Stimulated activated effector memory CD8-positive, alpha-beta T cell treated with anti-CD3 and anti-CD28 coated beads, Interleukin-12 subunit alpha, Interleukin-12 subunit beta, amount 100 ng/mL, for 72 hours (primary cell): ENCODE measurements around the gene ARMC3.
"Not testable (repeated sequence)": the region's sequence is repeated elsewhere in the genome, so short reads cannot be mapped to it uniquely, and the experiment has no call there.

ENCODE experiments used
- ATAC-seq: fragments of 150-1000 bp; cut with Tn5 transposase; 2 replicates; pipeline ENCODE4 v1.10.0; 2021
- DNase-seq, 2 donors: peaks; one replicate each; pipeline ENCODE4 v3.0.0; 2021 to 2022; ENCODE audit warnings: low spot score in 2 of 2
- H3K27ac Mint-ChIP-seq: one replicate; pipeline ENCODE4 v1.8.0; 2022; ENCODE audit warnings: mild to moderate bottlenecking, mixed read lengths
- H3K36me3 Mint-ChIP-seq: one replicate; pipeline ENCODE4 v1.8.0; 2022; ENCODE audit warnings: mild to moderate bottlenecking, mixed read lengths
- H3K4me1 Mint-ChIP-seq: one replicate; pipeline ENCODE4 v1.8.0; 2022; ENCODE audit warnings: mixed read lengths
- H3K4me3 Mint-ChIP-seq: one replicate; pipeline ENCODE4 v1.8.0; 2022; ENCODE audit warnings: mild to moderate bottlenecking, mixed read lengths
- H3K9me3 Mint-ChIP-seq: one replicate; pipeline ENCODE4 v1.8.0; 2022; ENCODE audit warnings: mixed read lengths

Gene ARMC3

GRCh38 chr10:23065181-23065948, 137.5 kb downstream of the ARMC3 start:
- Mint-ChIP-seq H3K9me3 (no peaks in the 10 kb centered on the region), H3K4me1 (peaks cover 8% of the 10 kb centered on the region), H3K27ac (no peak overlapping the region), H3K36me3 (no peaks in the 10 kb centered on the region), H3K4me3 (no peak overlapping the region)
- DNase-seq = no peak
- ATAC-seq = no peak

GRCh38 chr10:23067337-23067736, 139.5 kb downstream of the ARMC3 start:
- ATAC-seq (no peak), DNase-seq (no peak)
- Mint-ChIP-seq H3K9me3 (no peaks in the 10 kb centered on the region), H3K4me1 (peaks cover 8% of the 10 kb centered on the region), H3K27ac (no peak overlapping the region), H3K4me3 (no peak overlapping the region), H3K36me3 (no peaks in the 10 kb centered on the region)

GRCh38 chr10:23067939-23068775, 140.3 kb downstream of the ARMC3 start:
- H3K4me1 Mint-ChIP-seq = peaks cover 8% of the 10 kb centered on the region
- no peak overlapping the region for H3K4me3 Mint-ChIP-seq
- no peaks in the 10 kb centered on the region for H3K9me3 Mint-ChIP-seq
- ATAC-seq (peak; percentile 27), DNase-seq (peak; percentile 39 to 77)
- H3K36me3 Mint-ChIP-seq = no peaks in the 10 kb centered on the region
- no peak overlapping the region for H3K27ac Mint-ChIP-seq

- Mint-ChIP-seq H3K4me1 (peaks cover 8% of the 10 kb centered on the region), H3K27ac (no peak overlapping the region), H3K36me3 (no peaks in the 10 kb centered on the region), H3K9me3 (no peaks in the 10 kb centered on the region), H3K4me3 (no peak overlapping the region)
- peak in 1 of 2 donors; percentile 56 for DNase-seq
- peak; percentile 86 for ATAC-seq
Observed at GRCh38 chr10:23069019-23069815, 141.4 kb downstream of the ARMC3 start.

- DNase-seq, ATAC-seq, H3K27ac Mint-ChIP-seq, H3K4me3 Mint-ChIP-seq, H3K9me3 Mint-ChIP-seq, H3K36me3 Mint-ChIP-seq, H3K4me1 Mint-ChIP-seq: not testable (repeated sequence)
Observed at GRCh38 chr10:23070092-23070912, 142.4 kb downstream of the ARMC3 start.

GRCh38 chr10:23070913-23071218, 143.0 kb downstream of the ARMC3 start:
- H3K9me3 Mint-ChIP-seq = no peaks in the 10 kb centered on the region
- H3K4me1 Mint-ChIP-seq = peaks cover 8% of the 10 kb centered on the region
- ATAC-seq (no peak), DNase-seq (no peak)
- no peak overlapping the region for H3K27ac Mint-ChIP-seq
- no peak overlapping the region for H3K4me3 Mint-ChIP-seq
- H3K36me3 Mint-ChIP-seq = no peaks in the 10 kb centered on the region

- H3K4me1 Mint-ChIP-seq = not testable (repeated sequence)
Observed at GRCh38 chr10:23072593-23072992, 144.7 kb downstream of the ARMC3 start.

GRCh38 chr10:23073527-23073926, 145.7 kb downstream of the ARMC3 start:
- Mint-ChIP-seq H3K27ac (no peak overlapping the region), H3K4me3 (no peak overlapping the region), H3K36me3 (no peaks in the 10 kb centered on the region), H3K4me1 (peaks cover under 1% of the 10 kb centered on the region), H3K9me3 (no peaks in the 10 kb centered on the region)
- DNase-seq = no peak
- no peak for ATAC-seq

More at GRCh38 chr10:23072593-23072992, 144.7 kb downstream of the ARMC3 start:
- H3K9me3 Mint-ChIP-seq, H3K27ac Mint-ChIP-seq, H3K4me3 Mint-ChIP-seq, DNase-seq, ATAC-seq, H3K36me3 Mint-ChIP-seq: not testable (repeated sequence)

- H3K27ac Mint-ChIP-seq = no peak overlapping the region
- H3K36me3 Mint-ChIP-seq = no peaks in the 10 kb centered on the region
- DNase-seq = no peak
- H3K4me3 Mint-ChIP-seq = no peak overlapping the region
- no peaks in the 10 kb centered on the region for H3K9me3 Mint-ChIP-seq
- peak; percentile 92 for ATAC-seq
- H3K4me1 Mint-ChIP-seq = no peaks in the 10 kb centered on the region
Observed at GRCh38 chr10:23075672-23076071, 147.8 kb downstream of the ARMC3 start.

- Mint-ChIP-seq H3K27ac (no peak overlapping the region), H3K4me1 (no peaks in the 10 kb centered on the region), H3K9me3 (no peaks in the 10 kb centered on the region), H3K36me3 (no peaks in the 10 kb centered on the region), H3K4me3 (no peak overlapping the region)
- DNase-seq (no peak), ATAC-seq (no peak)
Observed at GRCh38 chr10:23078114-23078513, 150.3 kb downstream of the ARMC3 start.

- Mint-ChIP-seq H3K27ac (no peak overlapping the region), H3K4me1 (no peaks in the 10 kb centered on the region), H3K36me3 (no peaks in the 10 kb centered on the region), H3K9me3 (peaks cover under 1% of the 10 kb centered on the region), H3K4me3 (no peak overlapping the region)
- no peak for ATAC-seq
- DNase-seq = no peak
Observed at GRCh38 chr10:23079700-23080099, 151.8 kb downstream of the ARMC3 start.

- ATAC-seq (no peak), DNase-seq (no peak)
- peaks cover 3% of the 10 kb centered on the region for H3K9me3 Mint-ChIP-seq
- H3K36me3 Mint-ChIP-seq = no peaks in the 10 kb centered on the region
- H3K27ac Mint-ChIP-seq = no peak overlapping the region
- H3K4me1 Mint-ChIP-seq = no peaks in the 10 kb centered on the region
- no peak overlapping the region for H3K4me3 Mint-ChIP-seq
Observed at GRCh38 chr10:23080262-23080661, 152.4 kb downstream of the ARMC3 start.

- no peak for DNase-seq
- no peak overlapping the region for H3K27ac Mint-ChIP-seq
- no peaks in the 10 kb centered on the region for H3K4me1 Mint-ChIP-seq
- no peak overlapping the region for H3K4me3 Mint-ChIP-seq
- no peaks in the 10 kb centered on the region for H3K36me3 Mint-ChIP-seq
- peaks cover 3% of the 10 kb centered on the region for H3K9me3 Mint-ChIP-seq
- no peak for ATAC-seq
Observed at GRCh38 chr10:23081221-23081750, 153.4 kb downstream of the ARMC3 start.

GRCh38 chr10:23081891-23082290, 154.0 kb downstream of the ARMC3 start:
- DNase-seq (no peak), ATAC-seq (no peak)
- Mint-ChIP-seq H3K9me3 (peaks cover 3% of the 10 kb centered on the region), H3K4me1 (no peaks in the 10 kb centered on the region), H3K27ac (no peak overlapping the region), H3K36me3 (no peaks in the 10 kb centered on the region), H3K4me3 (no peak overlapping the region)
